ENCODE results near the gene SGPL1.

Gene SGPL1

GRCh38 chr10:70836319-70836718 lies 20.6 kb downstream of the SGPL1 start:
- Histone ChIP-seq H3K27me3 (ENCODE audit: insufficient read depth, low read length) (no peaks in the 10 kb centered on the region), H3K4me1 (ENCODE audit: insufficient read depth, low read length) (no peaks in the 10 kb centered on the region), H3K4me3 (ENCODE audit: low read length) (no peak overlapping the region), H3K27ac (ENCODE audit: low read length) (no peak overlapping the region), H3K9ac (ENCODE audit: low read depth, low read length) (no peak overlapping the region), H3K9me3 (ENCODE audit: insufficient read depth, low read depth, low read length) (no peaks in the 10 kb centered on the region), H3K36me3 (ENCODE audit: insufficient read depth, low read depth, low read length) (peaks cover 24% of the 10 kb centered on the region)

GRCh38 chr10:70837660-70838059 lies 21.9 kb downstream of the SGPL1 start:
- Histone ChIP-seq H3K36me3 (ENCODE audit: insufficient read depth, low read depth, low read length) (peaks cover 24% of the 10 kb centered on the region), H3K4me3 (ENCODE audit: low read length) (no peak overlapping the region), H3K27ac (ENCODE audit: low read length) (no peak overlapping the region), H3K9me3 (ENCODE audit: insufficient read depth, low read depth, low read length) (no peaks in the 10 kb centered on the region), H3K4me1 (ENCODE audit: insufficient read depth, low read length) (no peaks in the 10 kb centered on the region), H3K27me3 (ENCODE audit: insufficient read depth, low read length) (no peaks in the 10 kb centered on the region), H3K9ac (ENCODE audit: low read depth, low read length) (no peak overlapping the region)

- H3K4me1 ChIP-seq (ENCODE audit: insufficient read depth, low read length): no peaks in the 10 kb centered on the region
- H3K36me3 ChIP-seq (ENCODE audit: insufficient read depth, low read depth, low read length): peaks cover 27% of the 10 kb centered on the region
- H3K27ac ChIP-seq (ENCODE audit: low read length): no peak overlapping the region
- H3K9ac ChIP-seq (ENCODE audit: low read depth, low read length): no peak overlapping the region
- no peaks in the 10 kb centered on the region for H3K9me3 ChIP-seq (ENCODE audit: insufficient read depth, low read depth, low read length)
- H3K4me3 ChIP-seq (ENCODE audit: low read length): no peak overlapping the region
- H3K27me3 ChIP-seq (ENCODE audit: insufficient read depth, low read length): no peaks in the 10 kb centered on the region
Measured at GRCh38 chr10:70838270-70838805, 22.6 kb downstream of the SGPL1 start.

- Histone ChIP-seq H3K27ac (ENCODE audit: low read length) (no peak overlapping the region), H3K36me3 (ENCODE audit: insufficient read depth, low read depth, low read length) (peaks cover 30% of the 10 kb centered on the region)
Measured at GRCh38 chr10:70840836-70841235, 25.1 kb downstream of the SGPL1 start.

GRCh38 chr10:70843333-70843732 lies 27.6 kb downstream of the SGPL1 start:
- Histone ChIP-seq H3K36me3 (ENCODE audit: insufficient read depth, low read depth, low read length) (peaks cover 44% of the 10 kb centered on the region), H3K27ac (ENCODE audit: low read length) (no peak overlapping the region)

More at GRCh38 chr10:70840836-70841235, 25.1 kb downstream of the SGPL1 start:
- Histone ChIP-seq H3K9ac (ENCODE audit: low read depth, low read length) (no peak overlapping the region), H3K27me3 (ENCODE audit: insufficient read depth, low read length) (no peaks in the 10 kb centered on the region), H3K4me3 (ENCODE audit: low read length) (no peak overlapping the region), H3K9me3 (ENCODE audit: insufficient read depth, low read depth, low read length) (no peaks in the 10 kb centered on the region), H3K4me1 (ENCODE audit: insufficient read depth, low read length) (no peaks in the 10 kb centered on the region)

GRCh38 chr10:70843776-70844489 lies 28.2 kb downstream of the SGPL1 start:
- no peaks in the 10 kb centered on the region for H3K4me1 ChIP-seq (ENCODE audit: insufficient read depth, low read length)
- H3K27me3 ChIP-seq (ENCODE audit: insufficient read depth, low read length): no peaks in the 10 kb centered on the region
- peaks cover 49% of the 10 kb centered on the region for H3K36me3 ChIP-seq (ENCODE audit: insufficient read depth, low read depth, low read length)
- no peak overlapping the region for H3K27ac ChIP-seq (ENCODE audit: low read length)
- no peak overlapping the region for H3K9ac ChIP-seq (ENCODE audit: low read depth, low read length)
- H3K9me3 ChIP-seq (ENCODE audit: insufficient read depth, low read depth, low read length): no peaks in the 10 kb centered on the region
- no peak overlapping the region for H3K4me3 ChIP-seq (ENCODE audit: low read length)

More at GRCh38 chr10:70843333-70843732, 27.6 kb downstream of the SGPL1 start:
- no peaks in the 10 kb centered on the region for H3K27me3 ChIP-seq (ENCODE audit: insufficient read depth, low read length)
- no peak overlapping the region for H3K9ac ChIP-seq (ENCODE audit: low read depth, low read length)
- H3K4me1 ChIP-seq (ENCODE audit: insufficient read depth, low read length): no peaks in the 10 kb centered on the region
- no peaks in the 10 kb centered on the region for H3K9me3 ChIP-seq (ENCODE audit: insufficient read depth, low read depth, low read length)
- no peak overlapping the region for H3K4me3 ChIP-seq (ENCODE audit: low read length)

- Histone ChIP-seq H3K9me3 (ENCODE audit: insufficient read depth, low read depth, low read length) (no peaks in the 10 kb centered on the region), H3K36me3 (ENCODE audit: insufficient read depth, low read depth, low read length) (peaks cover 49% of the 10 kb centered on the region), H3K4me3 (ENCODE audit: low read length) (no peak overlapping the region), H3K9ac (ENCODE audit: low read depth, low read length) (no peak overlapping the region), H3K27ac (ENCODE audit: low read length) (no peak overlapping the region), H3K27me3 (ENCODE audit: insufficient read depth, low read length) (no peaks in the 10 kb centered on the region), H3K4me1 (ENCODE audit: insufficient read depth, low read length) (no peaks in the 10 kb centered on the region)
Measured at GRCh38 chr10:70845256-70845655, 29.5 kb downstream of the SGPL1 start.

- H3K27ac ChIP-seq (ENCODE audit: low read length): no peak overlapping the region
- H3K27me3 ChIP-seq (ENCODE audit: insufficient read depth, low read length): no peaks in the 10 kb centered on the region
- H3K9me3 ChIP-seq (ENCODE audit: insufficient read depth, low read depth, low read length): no peaks in the 10 kb centered on the region
- H3K36me3 ChIP-seq (ENCODE audit: insufficient read depth, low read depth, low read length): peaks cover 53% of the 10 kb centered on the region
- H3K4me3 ChIP-seq (ENCODE audit: low read length): no peak overlapping the region
- no peaks in the 10 kb centered on the region for H3K4me1 ChIP-seq (ENCODE audit: insufficient read depth, low read length)
- H3K9ac ChIP-seq (ENCODE audit: low read depth, low read length): no peak overlapping the region
Measured at GRCh38 chr10:70845816-70846215, 30.1 kb downstream of the SGPL1 start.

GRCh38 chr10:70846795-70847194 lies 31.0 kb downstream of the SGPL1 start:
- H3K27me3 ChIP-seq (ENCODE audit: insufficient read depth, low read length): no peaks in the 10 kb centered on the region
- no peaks in the 10 kb centered on the region for H3K9me3 ChIP-seq (ENCODE audit: insufficient read depth, low read depth, low read length)
- H3K9ac ChIP-seq (ENCODE audit: low read depth, low read length): no peak overlapping the region
- H3K27ac ChIP-seq (ENCODE audit: low read length): no peak overlapping the region
- no peak overlapping the region for H3K4me3 ChIP-seq (ENCODE audit: low read length)
- H3K4me1 ChIP-seq (ENCODE audit: insufficient read depth, low read length): no peaks in the 10 kb centered on the region
- peaks cover 62% of the 10 kb centered on the region for H3K36me3 ChIP-seq (ENCODE audit: insufficient read depth, low read depth, low read length)

GRCh38 chr10:70847659-70848360 lies 32.1 kb downstream of the SGPL1 start:
- Histone ChIP-seq H3K9me3 (ENCODE audit: insufficient read depth, low read depth, low read length) (no peaks in the 10 kb centered on the region), H3K4me3 (ENCODE audit: low read length) (no peak overlapping the region), H3K4me1 (ENCODE audit: insufficient read depth, low read length) (no peaks in the 10 kb centered on the region), H3K36me3 (ENCODE audit: insufficient read depth, low read depth, low read length) (peaks cover 70% of the 10 kb centered on the region), H3K27me3 (ENCODE audit: insufficient read depth, low read length) (no peaks in the 10 kb centered on the region), H3K9ac (ENCODE audit: low read depth, low read length) (no peak overlapping the region), H3K27ac (ENCODE audit: low read length) (no peak overlapping the region)

- no peaks in the 10 kb centered on the region for H3K4me1 ChIP-seq (ENCODE audit: insufficient read depth, low read length)
- no peak overlapping the region for H3K9ac ChIP-seq (ENCODE audit: low read depth, low read length)
- H3K36me3 ChIP-seq (ENCODE audit: insufficient read depth, low read depth, low read length): peaks cover 85% of the 10 kb centered on the region
- no peaks in the 10 kb centered on the region for H3K9me3 ChIP-seq (ENCODE audit: insufficient read depth, low read depth, low read length)
- no peak overlapping the region for H3K27ac ChIP-seq (ENCODE audit: low read length)
- H3K27me3 ChIP-seq (ENCODE audit: insufficient read depth, low read length): no peaks in the 10 kb centered on the region
- H3K4me3 ChIP-seq (ENCODE audit: low read length): no peak overlapping the region
Measured at GRCh38 chr10:70849582-70850016, 33.9 kb downstream of the SGPL1 start.

- Histone ChIP-seq H3K27me3 (ENCODE audit: insufficient read depth, low read length) (no peaks in the 10 kb centered on the region), H3K9ac (ENCODE audit: low read depth, low read length) (no peak overlapping the region), H3K4me3 (ENCODE audit: low read length) (no peak overlapping the region), H3K27ac (ENCODE audit: low read length) (no peak overlapping the region), H3K4me1 (ENCODE audit: insufficient read depth, low read length) (no peaks in the 10 kb centered on the region), H3K36me3 (ENCODE audit: insufficient read depth, low read depth, low read length) (peaks cover 88% of the 10 kb centered on the region), H3K9me3 (ENCODE audit: insufficient read depth, low read depth, low read length) (no peaks in the 10 kb centered on the region)
Measured at GRCh38 chr10:70850097-70850496, 34.3 kb downstream of the SGPL1 start.
